Stimulated activated naive CD8-positive, alpha-beta T cell treated with anti-CD3 and anti-CD28 coated beads, Interleukin-15, Interleukin-2, amounts not matched to agents 100 U/mL and 50 U/mL, for 24 hours (primary cell): ENCODE measurements around the gene GALNS.
"Not testable (repeated sequence)": the region's sequence is repeated elsewhere in the genome, so short reads cannot be mapped to it uniquely, and the experiment has no call there.

ENCODE experiments used
- ATAC-seq: fragments of 150-1000 bp; cut with Tn5 transposase; one replicate; pipeline ENCODE4 v1.10.0; 2021
- DNase-seq: peaks from one replicate; pipeline ENCODE4 v3.0.0; 2021

GALNS gene

GRCh38 chr16:88805340-88805715, 51.4 kb downstream of the GALNS start:
- no peak for ATAC-seq
- no peak for DNase-seq

GRCh38 chr16:88804552-88805339, 52.0 kb downstream of the GALNS start:
- peak; percentile 14 for ATAC-seq
- DNase-seq: peak; percentile 60

DNA sequence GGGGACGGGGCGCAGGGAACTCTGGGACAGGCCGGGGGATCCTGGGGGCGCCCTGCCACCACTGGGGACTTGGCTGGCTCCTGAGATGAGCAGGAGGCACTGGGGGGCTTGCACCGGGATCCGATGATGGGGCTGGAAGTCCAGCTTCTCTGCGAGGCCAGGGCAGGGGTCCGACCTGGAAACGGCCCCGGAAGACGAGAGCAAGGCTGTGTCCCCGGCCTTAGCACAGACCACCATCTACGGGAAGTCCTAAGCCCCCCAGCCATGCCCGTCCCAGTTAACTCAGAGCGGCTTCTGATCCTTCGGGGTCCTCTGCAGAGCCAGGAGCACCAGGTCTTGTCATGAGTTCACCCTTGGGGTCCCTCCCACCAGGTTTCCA, 52.6 kb downstream of the GALNS start:
- no peak for DNase-seq
- no peak for ATAC-seq

- peak; percentile 28 for ATAC-seq
- DNase-seq: peak; percentile 90
Measured at GRCh38 chr16:88803264-88803987, 53.3 kb downstream of the GALNS start, which contains the start of gene CDT1. TSS of gene CDT1 (plus strand) at chr16:88803789. CDS start at chr16:88803832, 43 bp downstream.

GRCh38 chr16:88800277-88800592, 56.5 kb downstream of the GALNS start:
- ATAC-seq (no peak), DNase-seq (no peak)

DNA sequence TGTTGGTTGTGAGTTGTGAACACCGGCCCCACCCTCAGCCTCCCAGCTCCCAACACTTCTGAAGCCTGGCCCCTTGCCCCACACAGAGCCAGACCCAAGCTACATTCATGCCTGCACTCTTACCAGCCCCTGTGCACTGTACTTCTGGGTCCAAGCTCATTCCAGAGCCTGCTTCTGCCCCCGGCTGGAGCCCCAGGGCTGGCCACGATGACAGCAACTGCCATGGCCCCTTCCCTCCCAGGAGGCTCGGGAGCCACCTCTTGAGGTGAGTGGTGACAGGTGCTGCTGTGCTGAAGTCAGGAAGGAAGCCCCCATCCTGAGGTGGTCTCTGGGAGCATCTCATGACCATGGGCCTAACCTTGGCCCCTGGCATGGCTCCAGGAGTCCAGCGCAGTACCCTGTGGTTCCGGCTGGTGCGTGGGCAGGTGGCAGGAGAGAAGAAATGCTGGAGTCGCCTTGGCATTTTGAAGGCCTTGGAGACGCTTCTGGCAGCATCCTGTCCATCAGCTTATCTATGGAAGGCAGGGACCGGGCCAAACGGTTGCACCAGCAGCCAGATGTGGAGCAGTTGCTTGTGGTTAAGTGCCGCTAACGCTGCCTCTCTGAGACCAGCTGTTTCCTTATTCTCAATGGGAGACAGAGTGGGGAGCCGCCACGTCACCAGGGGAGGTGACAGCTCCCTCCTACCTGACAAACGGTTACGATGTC, 57.0 kb downstream of the GALNS start:
- DNase-seq: no peak
- ATAC-seq: no peak

- DNase-seq (no peak), ATAC-seq (no peak)
Measured at GRCh38 chr16:88798772-88799455, 57.8 kb downstream of the GALNS start.

- DNase-seq: no peak
- no peak for ATAC-seq
Measured at GRCh38 chr16:88798073-88798472, 58.7 kb downstream of the GALNS start.

- ATAC-seq (no peak), DNase-seq (no peak)
Measured at GRCh38 chr16:88796278-88796677, 60.5 kb downstream of the GALNS start.

DNA sequence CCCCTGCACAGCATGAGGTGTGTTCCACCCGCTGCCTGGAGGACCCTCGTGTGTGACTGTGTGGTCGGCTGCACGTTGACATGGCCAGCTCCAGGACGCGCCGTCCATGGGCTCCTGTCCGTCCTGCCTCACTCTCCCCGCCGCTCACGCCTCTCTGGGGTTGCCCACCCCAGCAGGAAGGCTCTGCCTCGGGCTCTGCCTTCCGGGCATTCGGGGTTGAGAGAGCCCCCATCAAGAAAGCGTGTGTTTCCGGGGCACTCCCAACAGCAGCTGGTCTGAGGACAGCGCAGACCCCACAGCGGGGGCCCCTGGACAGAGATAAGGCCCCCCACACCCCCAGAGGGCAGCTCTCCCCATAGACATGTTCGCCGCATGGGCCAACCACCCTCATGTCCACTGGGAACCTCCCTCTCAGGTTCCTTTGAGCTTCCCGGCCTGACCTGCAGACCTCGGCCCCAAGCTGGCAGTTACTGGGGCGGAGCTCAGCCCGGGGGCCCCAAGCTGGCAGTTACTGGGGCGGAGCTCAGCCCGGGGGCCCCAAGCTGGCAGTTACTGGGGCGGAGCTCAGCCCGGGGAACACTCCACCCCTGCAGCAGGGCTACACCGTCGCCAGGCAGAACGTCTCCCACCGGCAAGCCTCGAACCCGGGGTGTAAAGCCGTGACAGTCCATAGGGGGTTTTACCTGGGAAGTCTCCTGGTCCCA, 63.3 kb downstream of the GALNS start:
- no peak for DNase-seq
- no peak for ATAC-seq

GRCh38 chr16:88792668-88793250, 64.0 kb downstream of the GALNS start:
- no peak for ATAC-seq
- DNase-seq: no peak

GRCh38 chr16:88792078-88792550, 64.6 kb downstream of the GALNS start:
- DNase-seq: no peak
- ATAC-seq: peak; percentile 19

DNA sequence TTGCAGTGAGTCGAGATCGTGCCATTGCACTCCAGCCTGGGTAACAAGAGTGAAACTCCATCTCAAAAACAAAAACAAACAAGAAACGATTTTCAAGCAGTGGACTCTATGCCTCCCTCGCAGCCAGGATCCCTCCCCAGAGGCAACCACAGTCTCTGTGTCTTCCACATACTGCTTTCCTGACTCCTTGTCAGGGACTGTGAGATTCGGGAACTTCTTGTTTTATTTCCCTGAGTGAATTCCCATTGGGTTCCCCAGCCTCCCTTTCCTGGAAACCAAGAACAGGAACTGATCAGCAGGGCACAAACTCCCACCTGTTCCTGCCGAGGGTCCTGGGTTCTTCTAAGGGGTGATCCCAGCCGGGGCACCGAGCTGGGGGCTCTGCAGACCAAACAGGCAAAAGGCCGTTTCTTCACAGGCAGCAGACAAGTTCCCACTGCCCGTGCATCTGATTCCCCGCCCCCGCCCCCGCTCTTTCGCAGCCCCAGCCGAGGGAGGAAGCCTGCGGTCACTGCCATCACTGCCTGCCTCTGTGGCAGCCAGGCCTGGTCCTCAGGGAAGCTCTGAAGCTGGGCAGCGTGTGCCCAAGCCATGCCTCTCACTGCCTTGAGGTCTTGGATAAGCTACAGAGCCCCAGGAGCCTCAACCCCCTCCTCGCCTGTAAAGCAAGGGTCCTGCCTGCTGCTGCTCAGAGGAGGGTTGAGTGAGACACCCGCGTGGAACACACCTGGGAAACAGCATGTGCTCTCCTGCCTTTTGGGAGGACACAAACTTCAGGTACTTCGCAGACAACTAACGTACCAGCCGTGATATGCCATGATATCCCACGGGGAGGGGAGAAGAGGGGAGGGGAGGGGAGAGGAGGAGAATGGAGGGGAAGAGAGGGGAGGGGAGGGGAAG, 66.2 kb downstream of the GALNS start:
- DNase-seq: peak; percentile 74

GRCh38 chr16:88789594-88789993, 67.2 kb downstream of the GALNS start:
- no peak for DNase-seq

More for the DNA sequence above, 66.2 kb downstream of the GALNS start:
- peak; percentile 77 for ATAC-seq

DNA sequence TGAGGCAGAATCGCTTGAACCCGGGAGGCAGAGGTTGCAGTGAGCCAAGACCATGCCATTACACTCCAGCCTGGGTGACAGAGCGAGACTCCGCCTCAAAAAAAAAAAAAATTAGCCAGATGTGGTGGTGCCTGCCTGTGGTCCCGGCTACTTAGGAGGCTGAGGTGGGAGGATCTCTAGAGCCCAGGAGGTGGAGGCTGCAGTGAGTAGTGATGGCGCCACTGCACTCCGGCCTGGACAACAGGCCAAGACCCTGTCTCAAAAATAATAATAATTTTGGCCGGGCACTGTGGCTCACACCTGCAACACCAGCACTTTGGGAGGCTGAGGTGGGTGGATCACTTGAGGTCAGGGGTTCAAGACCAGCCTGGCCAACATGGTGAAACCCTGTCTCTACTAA, 68.0 kb downstream of the GALNS start:
- ATAC-seq, DNase-seq: not testable (repeated sequence)

More at GRCh38 chr16:88789594-88789993, 67.2 kb downstream of the GALNS start:
- no peak for ATAC-seq

DNA sequence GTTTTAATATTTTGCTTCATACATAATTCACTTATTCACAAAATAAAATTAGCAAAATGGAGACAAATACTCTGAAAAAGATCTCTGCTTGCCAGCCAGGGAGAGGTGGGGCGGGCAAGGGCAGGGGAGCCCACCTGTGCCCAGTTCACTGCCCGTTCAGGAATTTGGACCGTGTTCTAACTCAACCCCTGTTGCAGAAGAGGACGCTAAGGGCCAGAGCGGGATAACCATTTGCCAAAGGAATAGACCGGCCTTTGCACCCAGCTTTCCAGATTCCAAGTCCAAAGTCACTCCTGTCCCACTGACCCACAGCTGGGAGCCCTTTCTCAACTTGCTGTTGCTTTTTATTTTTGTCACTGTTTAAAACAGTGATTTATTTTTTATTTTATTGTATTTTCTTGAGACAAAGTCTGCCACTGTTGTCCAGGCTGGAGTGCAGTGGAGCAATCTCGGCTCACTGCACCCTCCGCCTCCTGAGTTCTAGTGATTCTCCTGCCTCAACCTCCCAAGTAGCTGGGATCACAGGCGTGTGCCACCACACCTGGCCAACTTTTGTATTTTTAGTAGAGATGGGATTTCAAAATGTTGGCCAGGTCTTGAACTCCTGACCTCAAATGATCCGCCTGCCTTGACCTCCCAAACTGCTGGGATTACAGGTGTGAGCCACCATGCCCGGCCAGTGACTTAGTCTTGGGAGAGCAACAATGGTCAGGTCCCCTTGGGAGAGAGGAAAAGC, 69.0 kb downstream of the GALNS start:
- ATAC-seq (no peak), DNase-seq (no peak)

GRCh38 chr16:88785106-88785924, 71.4 kb downstream of the GALNS start, which contains the start of gene PIEZO1:
TSS of gene PIEZO1 (minus strand) at chr16:88785220. CDS start at chr16:88784964, 256 bp downstream.
- peak; percentile 24 for ATAC-seq
- DNase-seq: peak; percentile 85

DNA sequence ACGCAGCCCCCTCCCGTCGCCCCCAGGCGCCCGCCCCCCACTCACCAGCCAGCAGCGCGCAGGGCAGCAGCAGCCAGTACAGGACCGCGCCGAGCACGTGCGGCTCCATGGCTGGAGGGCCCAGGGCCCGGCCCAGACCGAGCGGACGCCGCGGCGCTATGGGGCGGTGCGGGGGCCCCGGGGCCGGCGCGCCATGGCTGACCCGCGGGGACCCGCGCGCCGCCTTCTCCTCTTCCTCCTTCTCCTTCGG, 72.0 kb downstream of the GALNS start:
- DNase-seq (no peak), ATAC-seq (peak; percentile 5)
